Adrenal gland (tissue), 12 donors: ENCODE data around the gene DDR1. TPM values are rescaled to one million over a fixed set of nuclear protein-coding genes. Genes with fewer than 3 reads are reported as not detected.

Source experiments
- DNase-seq, 7 donors: peaks; one replicate each; pipeline ENCODE4 v3.0.0-alpha.2; 2019 to 2020
- H3K27ac ChIP-seq, 5 donors: fragments of 200-600 bp; sonication (generic) in 4 of 5; 1 replicate in 3 of 5; 2 replicates in 2 of 5; pipeline versions ENCODE4 v1.5.1 to v1.8.0; 2016 to 2020; ENCODE audit warnings: mild to moderate bottlenecking in 1 of 5
- H3K27me3 ChIP-seq: fragments of 200-600 bp; 2 replicates; pipeline ENCODE4 v1.8.0; 2021
- H3K36me3 ChIP-seq, 2 donors: fragments of 200-600 bp; replicated peaks in 1 of 2; 1 replicate in 1 of 2; 2 replicates in 1 of 2; pipeline versions ENCODE4 v1.5.1 to v1.8.0; 2018 to 2022
- H3K4me1 ChIP-seq, 2 donors: fragments of 200-600 bp; replicated peaks in 1 of 2; 1 replicate in 1 of 2; 2 replicates in 1 of 2; pipeline versions ENCODE4 v1.5.1 to v1.8.0; 2018 to 2021
- H3K4me3 ChIP-seq, 4 donors: fragments of 200-600 bp; sonication (generic) in 3 of 4; one replicate each; pipeline ENCODE4 v1.5.1; 2016 to 2018
- H3K9me3 ChIP-seq, 3 donors: fragments of 200-600 bp; sonication (generic) in 1 of 3; replicated peaks in 1 of 3; 1 replicate in 2 of 3; 2 replicates in 1 of 3; pipeline versions ENCODE4 v1.5.1 to v1.8.0; 2016 to 2021
- CTCF ChIP-seq, 6 experiments: fragments of 450-650 bp in 4 of 6; fragments of 200-600 bp in 2 of 6; sonication (generic) in 1 of 6; IDR thresholded peaks; 1 replicate in 5 of 6; 2 replicates in 1 of 6; pipeline versions ENCODE4 v1.5.1 to v1.8.0; 2016 to 2021; ENCODE audit warnings: antibody characterized with exemption in 6 of 6, mild to moderate bottlenecking in 2 of 6, moderate library complexity in 1 of 6
- POLR2A ChIP-seq, 2 donors: fragments of 450-650 bp; IDR thresholded peaks; one replicate each; pipeline ENCODE4 v1.6.1; 2017; ENCODE audit warnings: antibody characterized with exemption in 2 of 2, mild to moderate bottlenecking in 2 of 2, moderate library complexity in 1 of 2
- WGBS, 4 donors: extraction: QIAGEN DNeasy Blood & Tissue Kit in 2 of 4; methylation state at CpG; one replicate each; pipeline versions ENCODE4 v1.1.5 to v1.1.7; 2013 to 2017; 5-methylcytosine and 5-hydroxymethylcytosine counted together
- intact Hi-C, 2 donors: fragments of 100-400 bp; cut with DNase I; formaldehyde crosslinking; loops; one replicate each; pipeline versions ENCODE4 v1.14.1 to v1.15.0; 2022 to 2023
- polyA plus RNA-seq, 3 donors: library from polyadenylated mRNA; stranded (reverse); fragments of 200-250 nt in 2 of 3; fragments of 350-450 nt in 1 of 3; fragmentation: Illumina TruSeq in 1 of 3; extraction: RNeasy Lipid Tissue Mini Kit (QIAGEN cat#74804) in 1 of 3; gene quantifications; one replicate each; pipeline ENCODE4 v1.2.3, GENCODE V29; 2013 to 2014
- total RNA-seq, 9 donors: library from RNA; depleted of rRNA in 4 of 9; stranded (reverse); fragments of >200 nt in 4 of 9; fragments of 120-200 nt in 1 of 9; fragmentation: NEBNext Ultra II Directional in 1 of 9; extraction: Animal tissue kit (Norgen Biotek cat#: 25700) in 1 of 9; gene quantifications; one replicate each; pipeline versions ENCODE4 v1.1.0 to v1.2.4, GENCODE V29; 2013 to 2023
- donor health status: healthy with polysubstance abuse.
- donor health status: Bipolar disorder and iron deficiency.
- donor health status: DM: yes; HTN: yes; CAD: no.
- donor health status: DM: no; HTN: no; CAD: no.
- donor health status: DM: no; HTN: no; CAD: no.
- donor health status: DM: yes; HTN: yes; CAD: no.

DDR1 gene
- total and polyA plus RNA-seq, 12 donors: 18.0 to 239 (median 63.9) TPM

- H3K27ac ChIP-seq: no peak overlapping the region
- H3K27me3 ChIP-seq: no peaks in the 10 kb centered on the region
- no peaks in the 10 kb centered on the region for H3K9me3 ChIP-seq
- peaks cover 0 to 19% of the 10 kb centered on the region in 2 donors for H3K4me1 ChIP-seq
- TF ChIP-seq POLR2A (IDR thresholded peaks at IDR 0.05) (no peak), CTCF (IDR thresholded peaks at IDR 0.05) (no peak)
- DNase-seq: no peak
- H3K4me3 ChIP-seq: no peak overlapping the region
- whole genome bisulfite sequencing, 4 donors: 71 to 97% (median 90%) methylated on average over 1 to 2 of the region's 2 CpGs
- H3K36me3 ChIP-seq: no peaks in the 10 kb centered on the region
- intact Hi-C loops: no loop called here
Observed at GRCh38 chr6:30839671-30840070, 44.6 kb upstream of the DDR1 start.

GRCh38 chr6:30840084-30840934, 44.0 kb upstream of the DDR1 start:
- Histone ChIP-seq H3K36me3 (no peaks in the 10 kb centered on the region), H3K4me3 (no peak overlapping the region), H3K9me3 (no peaks in the 10 kb centered on the region), H3K27me3 (no peaks in the 10 kb centered on the region), H3K27ac (no peak overlapping the region), H3K4me1 (peaks cover 0 to 19% of the 10 kb centered on the region in 2 donors)
- intact Hi-C loops: no loop called here
- 85 to 92% (median 86%) methylated on average over 9 of the region's 9 CpGs for WGBS, 4 donors
- TF ChIP-seq POLR2A (IDR thresholded peaks at IDR 0.05) (no peak), CTCF (IDR thresholded peaks at IDR 0.05) (no peak)
- no peak for DNase-seq

DNA sequence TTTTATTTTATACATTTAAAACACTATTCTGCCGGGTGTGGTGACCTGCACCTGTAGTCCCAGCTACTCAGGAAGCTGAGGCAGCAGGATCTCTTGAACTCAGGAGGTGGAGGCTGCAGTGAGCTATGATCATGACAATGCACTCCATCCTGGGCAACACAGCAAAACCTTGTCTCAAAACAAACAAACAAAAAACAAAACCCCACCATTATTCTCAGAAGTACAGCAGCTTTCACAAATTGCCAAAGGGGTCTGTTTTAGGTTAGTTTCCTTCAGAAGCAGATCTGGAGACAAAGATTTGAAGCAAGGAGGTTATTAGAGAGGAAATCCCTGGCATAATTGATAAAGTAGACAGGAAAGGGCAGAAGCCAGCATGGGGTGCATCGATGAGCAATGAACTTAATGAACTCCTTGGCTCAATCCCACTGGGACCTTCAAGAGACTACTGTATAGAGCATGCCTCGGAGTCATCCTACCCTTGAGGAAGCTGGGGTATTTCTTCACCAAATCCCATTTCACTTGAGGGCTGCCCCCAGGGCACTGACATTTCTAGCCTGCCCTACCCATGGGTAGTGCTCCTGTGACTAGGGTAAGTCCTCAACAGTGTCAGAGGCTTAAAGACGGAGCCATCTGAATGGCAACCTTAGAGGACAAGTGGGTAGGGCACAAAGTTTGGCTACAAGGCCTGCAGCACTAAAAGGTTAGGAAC, 43.2 kb upstream of the DDR1 start:
- intact Hi-C loops: no loop called here

More for the DNA sequence above, 43.2 kb upstream of the DDR1 start:
- H3K4me1 ChIP-seq: peaks cover 0 to 19% of the 10 kb centered on the region in 2 donors
- H3K4me3 ChIP-seq: no peak overlapping the region
- H3K27ac ChIP-seq: no peak overlapping the region
- 61 to 71% (median 66%) methylated on average over 3 to 4 of the region's 4 CpGs for WGBS, 4 donors
- no peaks in the 10 kb centered on the region for H3K36me3 ChIP-seq
- H3K27me3 ChIP-seq: no peaks in the 10 kb centered on the region
- H3K9me3 ChIP-seq: no peaks in the 10 kb centered on the region
- TF ChIP-seq CTCF (IDR thresholded peaks at IDR 0.05): no peak
- no peak for TF ChIP-seq POLR2A (IDR thresholded peaks at IDR 0.05)
- DNase-seq: no peak
